Activated T-helper 1 cell treated with Interleukin-2 at 50 U/mL for 16 hours (primary cell): ENCODE results near the gene SLC38A3.

Source experiments
- DNase-seq: peaks from one replicate; pipeline ENCODE4 v3.0.0-alpha.2; 2020; ENCODE audit warnings: low read depth

Gene SLC38A3

GRCh38 chr3:50169232-50169832, 35.7 kb upstream of the SLC38A3 start:
- no peak for DNase-seq

GRCh38 chr3:50169858-50170257, 35.2 kb upstream of the SLC38A3 start:
- no peak for DNase-seq

GRCh38 chr3:50170689-50171088, 34.4 kb upstream of the SLC38A3 start:
- no peak for DNase-seq

GRCh38 chr3:50171540-50172301, 33.4 kb upstream of the SLC38A3 start:
- no peak for DNase-seq

- no peak for DNase-seq
Measured at GRCh38 chr3:50172626-50173220, 32.3 kb upstream of the SLC38A3 start.

GRCh38 chr3:50173685-50174516, 31.2 kb upstream of the SLC38A3 start:
- DNase-seq, result no peak

- no peak for DNase-seq
Measured at GRCh38 chr3:50174517-50174895, 30.6 kb upstream of the SLC38A3 start.

- no peak for DNase-seq
Measured at GRCh38 chr3:50174947-50175524, 30.0 kb upstream of the SLC38A3 start.

GRCh38 chr3:50177346-50177745, 27.7 kb upstream of the SLC38A3 start:
- no peak for DNase-seq

- DNase-seq, result no peak
Measured at GRCh38 chr3:50179710-50180109, 25.4 kb upstream of the SLC38A3 start.

- DNase-seq, result no peak
Measured at GRCh38 chr3:50181985-50182384, 23.1 kb upstream of the SLC38A3 start.

- DNase-seq, result no peak
Measured at GRCh38 chr3:50182533-50183099, 22.5 kb upstream of the SLC38A3 start.

GRCh38 chr3:50183755-50184154, 21.3 kb upstream of the SLC38A3 start:
- no peak for DNase-seq

- DNase-seq, result no peak
Measured at GRCh38 chr3:50184242-50184978, 20.7 kb upstream of the SLC38A3 start.

GRCh38 chr3:50185230-50185629, 19.8 kb upstream of the SLC38A3 start:
- no peak for DNase-seq

GRCh38 chr3:50186096-50186495, 19.0 kb upstream of the SLC38A3 start:
- DNase-seq, result no peak

- no peak for DNase-seq
Measured at GRCh38 chr3:50187750-50188149, 17.3 kb upstream of the SLC38A3 start.

- no peak for DNase-seq
Measured at GRCh38 chr3:50189274-50189673, 15.8 kb upstream of the SLC38A3 start.

GRCh38 chr3:50189989-50190388, 15.1 kb upstream of the SLC38A3 start:
- DNase-seq, result no peak

- no peak for DNase-seq
Measured at GRCh38 chr3:50190936-50191660, 14.0 kb upstream of the SLC38A3 start, which contains the start of gene GNAT1. Gene GNAT1, plus strand, starts transcription at chr3:50191610. Its CDS starts 116 bp downstream, at chr3:50191726.
